Esophagus muscularis mucosa (tissue), 4 donors: Measurements from ENCODE around the gene CRYGD. TPM values are rescaled to one million over a fixed set of nuclear protein-coding genes. Genes with fewer than 3 reads are reported as not detected.

Experiments
- DNase-seq: peaks from one replicate; pipeline ENCODE4 v3.0.0-alpha.2; 2017; ENCODE audit errors: extremely low spot score
- H3K27ac ChIP-seq, 4 donors: fragments of 200-600 bp; sonication (generic); replicated peaks in 1 of 4; 1 replicate in 3 of 4; 2 replicates in 1 of 4; pipeline ENCODE4 v1.5.1; 2016 to 2019; ENCODE audit warnings: mild to moderate bottlenecking in 1 of 4
- H3K27me3 ChIP-seq, 4 donors: fragments of 200-600 bp; sonication (generic); one replicate each; pipeline versions ENCODE4 v1.5.1 to v1.6.0; 2016 to 2019
- H3K36me3 ChIP-seq, 4 donors: fragments of 200-600 bp; sonication (generic); one replicate each; pipeline ENCODE4 v1.5.1; 2016 to 2019
- H3K4me1 ChIP-seq, 4 donors: fragments of 200-600 bp; sonication (generic); one replicate each; pipeline ENCODE4 v1.5.1; 2016 to 2019
- H3K4me3 ChIP-seq, 4 donors: fragments of 200-600 bp; sonication (generic); 1 replicate in 2 of 4; 2 replicates in 2 of 4; pipeline ENCODE4 v1.5.1; 2016 to 2019; ENCODE audit warnings: mild to moderate bottlenecking in 4 of 4, moderate library complexity in 1 of 4
- H3K9me3 ChIP-seq, 4 donors: fragments of 200-600 bp; sonication (generic); 1 replicate in 3 of 4; 2 replicates in 1 of 4; pipeline ENCODE4 v1.5.1; 2016 to 2019
- EP300 ChIP-seq: sonication (generic); formaldehyde crosslinking; IDR thresholded peaks from one replicate; pipeline ENCODE4 v1.6.1; 2017; ENCODE audit warnings: antibody characterized with exemption
- POLR2A ChIP-seq: fragments of 450-650 bp; IDR thresholded peaks from one replicate; pipeline ENCODE4 v1.6.1; 2017; ENCODE audit warnings: antibody characterized with exemption, moderate library complexity, mild to moderate bottlenecking, low read depth
- POLR2AphosphoS5 ChIP-seq, 2 donors: sonication (generic); formaldehyde crosslinking; IDR thresholded peaks; one replicate each; pipeline ENCODE4 v1.6.1; 2017; ENCODE audit warnings: antibody characterized with exemption in 2 of 2
- WGBS: methylation state at CpG from one replicate; pipeline ENCODE4 v1.1.5; 2018; 5-methylcytosine and 5-hydroxymethylcytosine counted together
- intact Hi-C: fragments of 100-400 bp; cut with DNase I; formaldehyde crosslinking; loops from one replicate; pipeline ENCODE4 v1.15.1; 2023
- total RNA-seq, 4 donors: library from RNA; depleted of rRNA; stranded (reverse); fragments of >200 nt; gene quantifications; one replicate each; pipeline versions ENCODE4 v1.1.0 to v1.2.1, GENCODE V29; 2016
- TF ChIP-seq, protein P1 (sequence below), 3 experiments: fragments of 200-600 bp in 2 of 3; fragments of 450-650 bp in 1 of 3; sonication (generic) in 2 of 3; IDR thresholded peaks; one replicate each; pipeline ENCODE4 v1.5.1; 2017 to 2019; ENCODE audit warnings: antibody characterized with exemption in 3 of 3, mild to moderate bottlenecking in 2 of 3, moderate library complexity in 1 of 3

The CRYGD gene
- total RNA-seq, 4 donors from 2014 or later = not detected

DNA sequence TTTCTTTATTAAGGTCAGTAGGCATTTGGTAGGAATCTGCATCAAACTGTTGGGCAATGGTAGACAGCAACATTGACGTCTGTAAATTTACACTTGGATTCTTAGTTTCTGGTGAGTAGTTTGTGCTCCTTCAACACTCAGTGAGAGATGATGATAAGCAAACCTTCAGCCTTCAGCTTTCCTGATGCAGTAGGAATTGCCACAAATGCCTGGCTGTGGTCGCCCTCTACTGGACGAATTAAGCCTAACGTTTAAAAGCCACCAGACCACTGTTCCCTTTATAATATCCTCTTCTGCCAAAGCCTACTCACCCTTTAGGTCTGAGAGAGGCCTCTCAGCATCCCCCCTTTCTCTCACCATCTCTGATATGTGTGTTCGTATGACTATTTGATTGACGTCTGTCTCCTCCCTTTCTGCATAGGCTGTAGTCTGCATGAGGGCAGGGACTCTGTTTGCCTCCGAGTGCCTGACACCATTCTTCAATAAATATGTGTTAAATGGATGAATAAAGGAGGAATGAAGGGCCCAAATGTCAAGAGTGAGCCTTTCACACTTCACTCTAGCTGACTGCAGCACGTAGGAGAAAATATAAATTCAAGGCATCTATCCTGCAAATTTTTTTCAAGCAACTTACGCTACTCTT lies 52.0 kb downstream of the CRYGD start:
- WGBS = 24% methylated on average over 9 of the region's 9 CpGs
- H3K36me3 ChIP-seq = no peaks in the 10 kb centered on the region
- H3K4me1 ChIP-seq = no peaks in the 10 kb centered on the region
- no peak overlapping the region for H3K27ac ChIP-seq
- DNase-seq = no peak
- no peak overlapping the region for H3K4me3 ChIP-seq
- intact Hi-C loops = loop anchor here (2.0 to 5.0 kb wide), 2 partner anchors 45 to 328 kb away; partner anchors contain the start of gene PLEKHM3
- H3K27me3 ChIP-seq = peaks cover 0 to 9% (median 0%) of the 10 kb centered on the region in 4 donors
- TF ChIP-seq EP300 (no peak), POLR2AphosphoS5 (IDR thresholded peaks at IDR 0.05) (no peak), POLR2A (no peak)
- TF ChIP-seq, protein P1, sequence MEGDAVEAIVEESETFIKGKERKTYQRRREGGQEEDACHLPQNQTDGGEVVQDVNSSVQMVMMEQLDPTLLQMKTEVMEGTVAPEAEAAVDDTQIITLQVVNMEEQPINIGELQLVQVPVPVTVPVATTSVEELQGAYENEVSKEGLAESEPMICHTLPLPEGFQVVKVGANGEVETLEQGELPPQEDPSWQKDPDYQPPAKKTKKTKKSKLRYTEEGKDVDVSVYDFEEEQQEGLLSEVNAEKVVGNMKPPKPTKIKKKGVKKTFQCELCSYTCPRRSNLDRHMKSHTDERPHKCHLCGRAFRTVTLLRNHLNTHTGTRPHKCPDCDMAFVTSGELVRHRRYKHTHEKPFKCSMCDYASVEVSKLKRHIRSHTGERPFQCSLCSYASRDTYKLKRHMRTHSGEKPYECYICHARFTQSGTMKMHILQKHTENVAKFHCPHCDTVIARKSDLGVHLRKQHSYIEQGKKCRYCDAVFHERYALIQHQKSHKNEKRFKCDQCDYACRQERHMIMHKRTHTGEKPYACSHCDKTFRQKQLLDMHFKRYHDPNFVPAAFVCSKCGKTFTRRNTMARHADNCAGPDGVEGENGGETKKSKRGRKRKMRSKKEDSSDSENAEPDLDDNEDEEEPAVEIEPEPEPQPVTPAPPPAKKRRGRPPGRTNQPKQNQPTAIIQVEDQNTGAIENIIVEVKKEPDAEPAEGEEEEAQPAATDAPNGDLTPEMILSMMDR (IDR thresholded peaks at IDR 0.05) = peak; percentile 59 to 85 (median 69)
- no peaks in the 10 kb centered on the region for H3K9me3 ChIP-seq

Other genes with a start within 250 kb of the CRYGD start
- gene PLEKHM3, start 99.0 kb downstream of the CRYGD start, total RNA-seq = 10 to 100 TPM; 24.8 to 34.5 (median 31.1) TPM
- not detected for gene CRYGC, start 5.3 kb upstream of the CRYGD start, total RNA-seq
- gene CRYGB, start 21.6 kb upstream of the CRYGD start, total RNA-seq = not detected
- not detected for gene CRYGA, start 39.1 kb upstream of the CRYGD start, total RNA-seq
- not detected for gene C2orf80, start 65.5 kb upstream of the CRYGD start, total RNA-seq
- 10 to 100 TPM; 22.0 to 28.0 (median 24.8) TPM for gene IDH1, start 130.5 kb upstream of the CRYGD start, total RNA-seq
- 10 to 100 TPM; 19.1 to 29.7 (median 22.8) TPM for gene PIKFYVE, start 141.7 kb upstream of the CRYGD start, total RNA-seq